ENCODE measurements around the gene PHACTR3. TPM values are rescaled to one million over a fixed set of nuclear protein-coding genes. Genes with fewer than 3 reads are reported as not detected.

Gene PHACTR3
- total and polyA plus RNA-seq, 4 donors = 0.14 to 0.42 (median 0.17) TPM

DNA sequence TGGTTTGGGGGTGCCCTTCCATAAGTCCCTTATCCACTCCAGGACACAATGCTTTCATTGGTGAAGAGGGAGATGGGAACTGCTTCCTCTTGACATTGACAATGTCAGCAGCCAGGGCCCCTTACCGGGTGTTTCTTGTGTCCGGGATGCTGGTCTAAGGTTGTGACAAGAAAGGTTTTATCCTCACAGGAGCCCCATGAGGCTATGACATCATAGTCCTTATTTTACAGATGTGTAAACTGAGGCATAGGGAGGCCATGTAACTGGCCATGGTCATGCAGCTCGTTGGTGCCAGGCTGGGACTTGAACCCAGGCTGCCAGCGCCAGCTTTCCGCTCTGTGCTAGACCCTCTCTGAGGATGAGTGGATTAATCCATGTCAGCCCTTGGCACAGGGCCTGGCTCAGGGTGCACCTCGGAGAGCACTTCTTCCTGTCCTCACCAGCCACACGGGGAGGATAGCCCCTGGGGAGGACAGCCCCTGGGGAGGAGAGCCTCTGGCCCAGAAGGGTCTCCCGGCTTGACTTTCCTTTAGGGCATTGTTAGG, 171.8 kb downstream of the PHACTR3 start:
- H3K4me1 ChIP-seq (ENCODE audit: control insufficient read depth in 4 of 4, insufficient read depth in 4 of 4, low read length in 3 of 4) = no peaks in the 10 kb centered on the region
- no peak for DNase-seq (ENCODE audit: low spot score)
- WGBS = 56% methylated on average over 8 of the region's 8 CpGs

DNA sequence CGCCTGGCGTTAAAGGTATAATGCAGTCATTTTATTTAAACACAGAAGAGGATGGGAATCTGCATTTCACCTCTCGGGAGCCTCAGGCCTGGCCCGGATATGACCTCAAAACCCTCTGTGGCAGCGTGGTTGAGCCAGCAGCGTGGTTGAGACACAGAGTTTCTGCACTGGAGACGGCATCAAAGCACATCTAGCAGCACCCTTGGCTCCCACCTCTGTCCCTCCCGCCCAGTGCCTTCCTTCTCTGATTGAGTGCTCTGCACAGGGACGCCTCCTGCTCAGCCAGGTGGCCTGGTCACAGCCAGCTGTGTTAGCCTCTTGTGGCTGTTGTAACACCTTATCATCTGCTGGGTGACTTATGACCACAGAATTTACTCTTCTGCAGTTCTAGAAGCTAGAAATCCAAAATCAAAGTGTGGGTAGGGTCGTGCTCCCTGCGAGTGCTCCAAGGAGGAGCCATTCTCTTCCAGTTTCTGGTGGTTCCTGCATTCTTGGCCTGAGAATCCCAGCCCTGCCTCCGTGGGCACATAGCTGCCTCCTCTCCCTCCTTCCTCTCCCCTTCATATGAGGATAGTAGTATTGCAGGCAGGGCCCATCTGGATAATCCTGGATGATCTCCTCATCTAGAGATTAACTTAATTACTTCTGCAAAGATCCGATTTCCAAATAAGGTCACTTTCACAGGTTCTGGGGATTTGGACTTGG, 172.4 kb downstream of the PHACTR3 start:
- no peaks in the 10 kb centered on the region for H3K9me3 ChIP-seq (ENCODE audit: control insufficient read depth in 4 of 4, low read length in 3 of 4)
- 77% methylated on average over 13 of the region's 13 CpGs for WGBS
- peaks cover 0 to 2% (median 0%) of the 10 kb centered on the region in 4 donors for H3K27me3 ChIP-seq (ENCODE audit: control insufficient read depth in 4 of 4, insufficient read depth in 4 of 4, low read length in 3 of 4)
- TF ChIP-seq RAD21 (IDR thresholded peaks at IDR 0.05) (no peak), SP1 (IDR thresholded peaks at IDR 0.05) (no peak)
- TF ChIP-seq, protein P1, sequence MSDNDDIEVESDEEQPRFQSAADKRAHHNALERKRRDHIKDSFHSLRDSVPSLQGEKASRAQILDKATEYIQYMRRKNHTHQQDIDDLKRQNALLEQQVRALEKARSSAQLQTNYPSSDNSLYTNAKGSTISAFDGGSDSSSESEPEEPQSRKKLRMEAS (IDR thresholded peaks at IDR 0.05) = no peak
- TF ChIP-seq, protein P2, sequence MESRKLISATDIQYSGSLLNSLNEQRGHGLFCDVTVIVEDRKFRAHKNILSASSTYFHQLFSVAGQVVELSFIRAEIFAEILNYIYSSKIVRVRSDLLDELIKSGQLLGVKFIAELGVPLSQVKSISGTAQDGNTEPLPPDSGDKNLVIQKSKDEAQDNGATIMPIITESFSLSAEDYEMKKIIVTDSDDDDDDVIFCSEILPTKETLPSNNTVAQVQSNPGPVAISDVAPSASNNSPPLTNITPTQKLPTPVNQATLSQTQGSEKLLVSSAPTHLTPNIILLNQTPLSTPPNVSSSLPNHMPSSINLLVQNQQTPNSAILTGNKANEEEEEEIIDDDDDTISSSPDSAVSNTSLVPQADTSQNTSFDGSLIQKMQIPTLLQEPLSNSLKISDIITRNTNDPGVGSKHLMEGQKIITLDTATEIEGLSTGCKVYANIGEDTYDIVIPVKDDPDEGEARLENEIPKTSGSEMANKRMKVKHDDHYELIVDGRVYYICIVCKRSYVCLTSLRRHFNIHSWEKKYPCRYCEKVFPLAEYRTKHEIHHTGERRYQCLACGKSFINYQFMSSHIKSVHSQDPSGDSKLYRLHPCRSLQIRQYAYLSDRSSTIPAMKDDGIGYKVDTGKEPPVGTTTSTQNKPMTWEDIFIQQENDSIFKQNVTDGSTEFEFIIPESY (IDR thresholded peaks at IDR 0.05) = no peak
- no peaks in the 10 kb centered on the region for H3K36me3 ChIP-seq (ENCODE audit: control insufficient read depth in 4 of 4, insufficient read depth in 3 of 4, low read depth in 1 of 4, low read length in 3 of 4)
- H3K27ac ChIP-seq (ENCODE audit: low read depth in 1 of 2, low read length in 2 of 2) = no peak overlapping the region
- no peak overlapping the region for H3K9ac ChIP-seq (ENCODE audit: low read depth in 1 of 2, low read length in 2 of 2)
- H3K4me1 ChIP-seq (ENCODE audit: control insufficient read depth in 4 of 4, insufficient read depth in 4 of 4, low read length in 3 of 4) = no peaks in the 10 kb centered on the region
- H3K4me3 ChIP-seq (ENCODE audit: low read depth in 1 of 3, low read length in 3 of 3) = no peak overlapping the region
- peak; percentile 2 for DNase-seq (ENCODE audit: low spot score)

More for the DNA sequence above, 171.8 kb downstream of the PHACTR3 start:
- H3K27me3 ChIP-seq (ENCODE audit: control insufficient read depth in 4 of 4, insufficient read depth in 4 of 4, low read length in 3 of 4) = peaks cover 0 to 2% (median 0%) of the 10 kb centered on the region in 4 donors
- H3K9me3 ChIP-seq (ENCODE audit: control insufficient read depth in 4 of 4, low read length in 3 of 4) = no peaks in the 10 kb centered on the region
- H3K4me3 ChIP-seq (ENCODE audit: low read depth in 1 of 3, low read length in 3 of 3) = no peak overlapping the region
- no peak overlapping the region for H3K9ac ChIP-seq (ENCODE audit: low read depth in 1 of 2, low read length in 2 of 2)
- H3K27ac ChIP-seq (ENCODE audit: low read depth in 1 of 2, low read length in 2 of 2) = no peak overlapping the region
- no peak for TF ChIP-seq TAF1 (conservative IDR thresholded peaks at IDR 0.05)
- TF ChIP-seq GABPA (IDR thresholded peaks at IDR 0.05 in 1 of 2, conservative IDR thresholded peaks at IDR 0.05 in 1 of 2) = no peak
- no peak for TF ChIP-seq RXRA (IDR thresholded peaks at IDR 0.05)
- no peak for TF ChIP-seq HNF4A (conservative IDR thresholded peaks at IDR 0.05)
- no peak for TF ChIP-seq JUND (IDR thresholded peaks at IDR 0.05)
- no peaks in the 10 kb centered on the region for H3K36me3 ChIP-seq (ENCODE audit: control insufficient read depth in 4 of 4, insufficient read depth in 3 of 4, low read depth in 1 of 4, low read length in 3 of 4)

DNA sequence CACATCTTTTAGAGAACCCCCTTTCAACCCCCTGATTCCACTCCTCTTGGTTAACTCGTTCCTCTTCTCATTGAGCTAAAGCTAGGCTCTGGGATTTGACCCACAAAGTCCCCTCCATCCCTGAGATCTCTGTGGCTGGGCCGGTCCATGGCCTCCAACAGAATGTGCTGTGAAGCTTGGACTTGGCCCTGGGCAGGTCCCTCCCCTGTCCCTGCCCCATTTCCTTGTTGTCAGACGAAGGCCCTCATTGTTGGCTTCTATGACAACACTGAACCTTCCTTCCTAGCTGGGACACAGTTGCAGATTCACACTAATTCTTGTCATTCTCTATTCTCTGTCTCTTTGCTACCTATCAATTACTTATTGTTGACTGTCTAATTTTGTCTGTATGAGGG, 173.0 kb downstream of the PHACTR3 start:
- TF ChIP-seq, protein P3, sequence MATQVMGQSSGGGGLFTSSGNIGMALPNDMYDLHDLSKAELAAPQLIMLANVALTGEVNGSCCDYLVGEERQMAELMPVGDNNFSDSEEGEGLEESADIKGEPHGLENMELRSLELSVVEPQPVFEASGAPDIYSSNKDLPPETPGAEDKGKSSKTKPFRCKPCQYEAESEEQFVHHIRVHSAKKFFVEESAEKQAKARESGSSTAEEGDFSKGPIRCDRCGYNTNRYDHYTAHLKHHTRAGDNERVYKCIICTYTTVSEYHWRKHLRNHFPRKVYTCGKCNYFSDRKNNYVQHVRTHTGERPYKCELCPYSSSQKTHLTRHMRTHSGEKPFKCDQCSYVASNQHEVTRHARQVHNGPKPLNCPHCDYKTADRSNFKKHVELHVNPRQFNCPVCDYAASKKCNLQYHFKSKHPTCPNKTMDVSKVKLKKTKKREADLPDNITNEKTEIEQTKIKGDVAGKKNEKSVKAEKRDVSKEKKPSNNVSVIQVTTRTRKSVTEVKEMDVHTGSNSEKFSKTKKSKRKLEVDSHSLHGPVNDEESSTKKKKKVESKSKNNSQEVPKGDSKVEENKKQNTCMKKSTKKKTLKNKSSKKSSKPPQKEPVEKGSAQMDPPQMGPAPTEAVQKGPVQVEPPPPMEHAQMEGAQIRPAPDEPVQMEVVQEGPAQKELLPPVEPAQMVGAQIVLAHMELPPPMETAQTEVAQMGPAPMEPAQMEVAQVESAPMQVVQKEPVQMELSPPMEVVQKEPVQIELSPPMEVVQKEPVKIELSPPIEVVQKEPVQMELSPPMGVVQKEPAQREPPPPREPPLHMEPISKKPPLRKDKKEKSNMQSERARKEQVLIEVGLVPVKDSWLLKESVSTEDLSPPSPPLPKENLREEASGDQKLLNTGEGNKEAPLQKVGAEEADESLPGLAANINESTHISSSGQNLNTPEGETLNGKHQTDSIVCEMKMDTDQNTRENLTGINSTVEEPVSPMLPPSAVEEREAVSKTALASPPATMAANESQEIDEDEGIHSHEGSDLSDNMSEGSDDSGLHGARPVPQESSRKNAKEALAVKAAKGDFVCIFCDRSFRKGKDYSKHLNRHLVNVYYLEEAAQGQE (IDR thresholded peaks at IDR 0.05) = no peak
- TF ChIP-seq, protein P4, sequence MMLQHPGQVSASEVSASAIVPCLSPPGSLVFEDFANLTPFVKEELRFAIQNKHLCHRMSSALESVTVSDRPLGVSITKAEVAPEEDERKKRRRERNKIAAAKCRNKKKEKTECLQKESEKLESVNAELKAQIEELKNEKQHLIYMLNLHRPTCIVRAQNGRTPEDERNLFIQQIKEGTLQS (IDR thresholded peaks at IDR 0.05) = no peak
- TF ChIP-seq JUND (IDR thresholded peaks at IDR 0.05) (no peak), RXRA (IDR thresholded peaks at IDR 0.05) (no peak), HNF4G (IDR thresholded peaks at IDR 0.05) (no peak), RAD21 (IDR thresholded peaks at IDR 0.05) (no peak), FOXA2 (IDR thresholded peaks at IDR 0.05) (no peak), YY1 (IDR thresholded peaks at IDR 0.05) (no peak), NR2F2 (IDR thresholded peaks at IDR 0.05) (no peak), HNF4A (conservative IDR thresholded peaks at IDR 0.05) (no peak)
- TF ChIP-seq, protein P1 (IDR thresholded peaks at IDR 0.05) = no peak
- no peaks in the 10 kb centered on the region for H3K9me3 ChIP-seq (ENCODE audit: control insufficient read depth in 4 of 4, low read length in 3 of 4)
- no peak overlapping the region for H3K4me3 ChIP-seq (ENCODE audit: low read depth in 1 of 3, low read length in 3 of 3)
- peaks cover 0 to 2% (median 0%) of the 10 kb centered on the region in 4 donors for H3K27me3 ChIP-seq (ENCODE audit: control insufficient read depth in 4 of 4, insufficient read depth in 4 of 4, low read length in 3 of 4)
- H3K9ac ChIP-seq (ENCODE audit: low read depth in 1 of 2, low read length in 2 of 2) = no peak overlapping the region
- 71% methylated on average over 3 of the region's 3 CpGs for WGBS
- no peaks in the 10 kb centered on the region for H3K4me1 ChIP-seq (ENCODE audit: control insufficient read depth in 4 of 4, insufficient read depth in 4 of 4, low read length in 3 of 4)
- no peaks in the 10 kb centered on the region for H3K36me3 ChIP-seq (ENCODE audit: control insufficient read depth in 4 of 4, insufficient read depth in 3 of 4, low read depth in 1 of 4, low read length in 3 of 4)
- no peak overlapping the region for H3K27ac ChIP-seq (ENCODE audit: low read depth in 1 of 2, low read length in 2 of 2)
- no peak for DNase-seq (ENCODE audit: low spot score)

Data from liver (tissue), 9 donors.